Measurements from ENCODE around the gene GPR142. TPM values are rescaled to one million over a fixed set of nuclear protein-coding genes. Genes with fewer than 3 reads are reported as not detected.

The GPR142 gene
- polyA plus RNA-seq, 1 donor (not counting 4 experiments of a cell fraction or from before 2014, with no cell fraction given), result not detected

GRCh38 chr17:74356646-74357465 is 10.4 kb upstream of the GPR142 start:
- Histone ChIP-seq H3K9ac (ENCODE audit: control insufficient read depth, extremely low read depth, insufficient read depth, low read length) (no peak overlapping the region), H3K79me2 (ENCODE audit: control insufficient read depth, insufficient read depth, low read length) (no peaks in the 10 kb centered on the region), H3K27ac (ENCODE audit: control insufficient read depth, insufficient read depth, low read length) (no peak overlapping the region), H4K20me1 (ENCODE audit: control insufficient read depth, extremely low read depth, insufficient read depth, low read length) (no peaks in the 10 kb centered on the region), H3K4me3 (ENCODE audit: control insufficient read depth in 2 of 3, extremely low read depth in 1 of 3, insufficient read depth in 2 of 3, low read depth in 1 of 3, low read length in 3 of 3) (no peak overlapping the region), H3K4me2 (ENCODE audit: control insufficient read depth, extremely low read depth, insufficient read depth, low read depth, low read length) (peak overlapping the region; percentile 32), H3K9me3 (ENCODE audit: control insufficient read depth, low read depth, low read length) (no peaks in the 10 kb centered on the region), H3K9me1 (ENCODE audit: control insufficient read depth, extremely low read depth, insufficient read depth, low read length) (no peaks in the 10 kb centered on the region), H3K4me1 (ENCODE audit: control insufficient read depth, extremely low read depth, insufficient read depth, low read length) (no peaks in the 10 kb centered on the region), H3K36me3 (ENCODE audit: control insufficient read depth in 2 of 2, extremely low read depth in 1 of 2, insufficient read depth in 2 of 2, low read length in 2 of 2) (no peaks in the 10 kb centered on the region), H3K27me3 (ENCODE audit: control insufficient read depth, extremely low read depth, insufficient read depth, low read length) (peaks cover 89% of the 10 kb centered on the region), H2AFZ (ENCODE audit: control insufficient read depth, low read length) (no peak overlapping the region)
- no peak for FAIRE-seq
- TF ChIP-seq CTCF (optimal IDR thresholded peaks at IDR 0.05 in 1 of 3, IDR thresholded peaks at IDR 0.05 in 1 of 3, conservative IDR thresholded peaks at IDR 0.05 in 1 of 3; ENCODE audit: extremely low read depth in 1 of 3, insufficient read depth in 2 of 3, low read length in 3 of 3), result peak in 1 of 3 experiments; percentile 5
- no peak for TF ChIP-seq EZH2 (IDR thresholded peaks at IDR 0.05; ENCODE audit: low read length)
- DNase-seq (ENCODE audit: low read depth, low spot score), result no peak
- dilution Hi-C loops (cut with MboI; ENCODE audit: extremely low pct_ligation_motif_present, low sequenced_read_pairs), result no loop called here

GRCh38 chr17:74357466-74357809 is 9.9 kb upstream of the GPR142 start:
- dilution Hi-C loops (cut with MboI; ENCODE audit: extremely low pct_ligation_motif_present, low sequenced_read_pairs), result no loop called here
- TF ChIP-seq CTCF (optimal IDR thresholded peaks at IDR 0.05 in 1 of 3, IDR thresholded peaks at IDR 0.05 in 1 of 3, conservative IDR thresholded peaks at IDR 0.05 in 1 of 3; ENCODE audit: extremely low read depth in 1 of 3, insufficient read depth in 2 of 3, low read length in 3 of 3) (no peak), EZH2 (IDR thresholded peaks at IDR 0.05; ENCODE audit: low read length) (no peak)
- DNase-seq (ENCODE audit: low read depth, low spot score) (no peak), FAIRE-seq (no peak)
- Histone ChIP-seq H2AFZ (ENCODE audit: control insufficient read depth, low read length) (no peak overlapping the region), H3K36me3 (ENCODE audit: control insufficient read depth in 2 of 2, extremely low read depth in 1 of 2, insufficient read depth in 2 of 2, low read length in 2 of 2) (no peaks in the 10 kb centered on the region), H3K4me3 (ENCODE audit: control insufficient read depth in 2 of 3, extremely low read depth in 1 of 3, insufficient read depth in 2 of 3, low read depth in 1 of 3, low read length in 3 of 3) (no peak overlapping the region), H3K27me3 (ENCODE audit: control insufficient read depth, extremely low read depth, insufficient read depth, low read length) (peaks cover 89% of the 10 kb centered on the region), H3K4me2 (ENCODE audit: control insufficient read depth, extremely low read depth, insufficient read depth, low read depth, low read length) (no peak overlapping the region), H3K9me3 (ENCODE audit: control insufficient read depth, low read depth, low read length) (no peaks in the 10 kb centered on the region), H3K27ac (ENCODE audit: control insufficient read depth, insufficient read depth, low read length) (no peak overlapping the region), H3K9ac (ENCODE audit: control insufficient read depth, extremely low read depth, insufficient read depth, low read length) (no peak overlapping the region), H4K20me1 (ENCODE audit: control insufficient read depth, extremely low read depth, insufficient read depth, low read length) (no peaks in the 10 kb centered on the region), H3K4me1 (ENCODE audit: control insufficient read depth, extremely low read depth, insufficient read depth, low read length) (no peaks in the 10 kb centered on the region), H3K9me1 (ENCODE audit: control insufficient read depth, extremely low read depth, insufficient read depth, low read length) (no peaks in the 10 kb centered on the region), H3K79me2 (ENCODE audit: control insufficient read depth, insufficient read depth, low read length) (no peaks in the 10 kb centered on the region)

All from keratinocyte (primary cell).